HL-60/S4 treated with phorbol 12-myristate 13-acetate at 8.2 ng/mL for 4 days and 3 days (cell line): ENCODE results near the gene PAAF1.

ENCODE experiments used
- in situ Hi-C: fragments of 300-500 bp; cut with MboI; formaldehyde crosslinking; loops from 2 replicates; pipeline ENCODE4 v1.15.0; 2022; ENCODE audit warnings: low sequenced_read_pairs

The PAAF1 gene

DNA sequence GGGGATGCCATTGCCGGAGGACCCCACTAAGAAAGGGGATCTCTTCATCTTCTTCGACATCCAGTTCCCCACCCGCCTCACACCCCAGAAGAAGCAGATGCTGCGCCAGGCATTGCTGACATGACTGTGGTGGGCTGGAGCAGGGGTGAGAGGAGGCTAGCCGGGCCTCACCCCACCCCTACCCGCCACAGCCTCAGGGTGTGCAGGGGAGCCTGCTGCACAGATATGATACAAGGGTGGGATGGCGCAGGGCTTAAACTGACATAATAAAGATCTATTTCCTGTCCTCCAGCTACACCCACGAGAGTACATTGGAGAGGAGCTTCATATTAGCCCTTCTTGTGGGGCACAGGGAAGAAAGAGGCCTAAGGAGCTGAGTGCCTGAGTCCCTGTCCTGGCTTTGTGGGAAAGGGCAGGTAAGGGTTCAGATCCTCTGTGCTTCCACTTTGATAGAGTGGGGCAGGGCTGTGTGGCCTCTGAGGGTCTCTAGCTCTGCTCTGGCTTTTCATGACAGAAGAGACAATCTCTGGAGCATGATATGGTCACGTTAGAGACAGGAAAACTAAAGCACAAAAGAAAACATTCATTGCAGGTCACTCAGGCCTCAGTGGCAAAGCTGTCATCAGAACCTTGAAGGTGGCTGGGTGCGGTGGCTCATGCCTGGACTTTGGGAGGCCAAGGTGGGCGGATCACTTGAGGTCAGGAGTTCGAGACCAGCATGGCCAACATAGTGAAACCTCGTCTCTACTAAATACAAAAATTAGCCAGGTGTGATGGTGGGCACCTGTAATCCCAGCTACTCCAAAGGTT is 93.4 kb downstream of the PAAF1 start:
- in situ Hi-C loops = no loop called here

- in situ Hi-C loops = no loop called here
These were observed 94.4 kb downstream of the PAAF1 start for GRCh38 chr11:73971175-73971719.

DNA sequence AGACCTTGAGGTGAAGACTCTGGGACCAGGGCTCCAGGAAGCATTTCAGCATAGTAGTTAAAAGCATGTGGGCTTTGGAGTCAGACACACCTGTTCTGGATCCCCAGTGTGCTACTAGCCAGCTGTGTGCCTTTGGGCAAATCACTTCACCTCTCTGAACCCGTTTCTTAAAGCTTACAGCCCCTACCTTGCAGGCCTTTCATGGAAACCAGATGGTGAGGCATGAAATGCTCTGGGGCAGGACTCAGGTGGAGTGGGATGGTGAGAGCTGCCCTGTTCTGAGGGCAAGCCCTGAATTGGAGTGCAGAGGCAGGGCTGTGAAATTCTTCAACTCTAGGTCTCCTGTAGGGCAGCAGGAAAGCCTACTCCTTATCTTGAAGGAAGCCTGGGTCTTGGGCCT is 95.4 kb downstream of the PAAF1 start:
- in situ Hi-C loops = no loop called here

GRCh38 chr11:73972620-73973449 is 96.0 kb downstream of the PAAF1 start:
- in situ Hi-C loops = no loop called here

DNA sequence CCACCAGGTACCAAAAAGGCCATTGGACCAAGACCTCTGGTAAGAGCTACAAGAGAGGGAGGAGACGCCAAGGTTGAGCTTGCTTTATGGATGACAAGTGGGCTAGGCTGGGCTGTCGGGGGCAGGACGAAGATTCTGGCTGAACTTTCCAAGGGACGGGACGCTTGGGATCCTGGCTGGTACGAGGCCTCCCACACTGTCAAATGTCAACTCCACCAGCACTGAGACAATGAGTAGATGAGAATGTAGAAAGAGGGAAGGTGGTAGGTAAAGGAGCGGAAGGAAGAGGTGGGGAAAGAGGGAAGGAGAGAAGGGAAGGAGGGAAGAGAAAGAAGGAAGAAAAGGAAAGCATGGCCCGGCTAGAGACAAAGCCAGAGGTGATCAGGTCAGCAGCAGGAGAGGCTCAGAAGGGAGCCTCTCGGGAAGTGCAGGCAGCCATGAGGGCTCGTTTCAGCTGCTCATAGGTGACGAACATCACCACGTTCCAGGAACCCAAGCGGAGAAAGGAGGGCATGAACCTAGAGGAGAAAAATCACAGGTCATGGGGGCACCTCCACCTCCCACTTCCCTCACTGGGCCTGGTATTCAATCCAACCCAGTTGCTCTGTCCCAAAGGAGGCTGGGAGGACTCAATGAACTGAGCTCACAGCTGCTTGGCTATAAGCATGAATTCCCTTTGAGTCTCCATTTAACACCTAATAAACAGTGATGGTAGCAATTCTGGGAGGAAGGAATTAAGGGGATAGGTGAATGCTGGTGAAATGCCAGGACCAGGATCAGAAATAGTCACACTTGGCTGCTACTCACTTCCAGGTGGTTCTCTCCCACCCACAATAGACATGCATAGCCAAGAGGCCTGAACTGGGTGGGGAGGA is 98.0 kb downstream of the PAAF1 start:
- in situ Hi-C loops = no loop called here

DNA sequence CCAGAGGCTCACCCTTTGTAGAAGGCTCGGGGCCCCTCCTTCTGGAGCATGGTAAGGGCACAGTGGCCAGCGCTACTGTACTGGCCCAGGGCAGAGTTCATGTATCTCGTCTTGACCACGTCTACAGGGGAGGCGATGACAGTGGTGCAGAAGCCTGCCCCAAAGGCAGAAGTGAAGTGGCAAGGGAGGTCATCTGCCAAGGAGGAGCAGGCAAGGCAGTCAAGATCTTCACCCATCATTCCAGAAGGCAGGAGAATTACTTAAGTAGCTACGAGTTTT is 98.6 kb downstream of the PAAF1 start:
- in situ Hi-C loops = no loop called here

- in situ Hi-C loops = no loop called here
These were observed 99.8 kb downstream of the PAAF1 start for GRCh38 chr11:73976451-73977151.

DNA sequence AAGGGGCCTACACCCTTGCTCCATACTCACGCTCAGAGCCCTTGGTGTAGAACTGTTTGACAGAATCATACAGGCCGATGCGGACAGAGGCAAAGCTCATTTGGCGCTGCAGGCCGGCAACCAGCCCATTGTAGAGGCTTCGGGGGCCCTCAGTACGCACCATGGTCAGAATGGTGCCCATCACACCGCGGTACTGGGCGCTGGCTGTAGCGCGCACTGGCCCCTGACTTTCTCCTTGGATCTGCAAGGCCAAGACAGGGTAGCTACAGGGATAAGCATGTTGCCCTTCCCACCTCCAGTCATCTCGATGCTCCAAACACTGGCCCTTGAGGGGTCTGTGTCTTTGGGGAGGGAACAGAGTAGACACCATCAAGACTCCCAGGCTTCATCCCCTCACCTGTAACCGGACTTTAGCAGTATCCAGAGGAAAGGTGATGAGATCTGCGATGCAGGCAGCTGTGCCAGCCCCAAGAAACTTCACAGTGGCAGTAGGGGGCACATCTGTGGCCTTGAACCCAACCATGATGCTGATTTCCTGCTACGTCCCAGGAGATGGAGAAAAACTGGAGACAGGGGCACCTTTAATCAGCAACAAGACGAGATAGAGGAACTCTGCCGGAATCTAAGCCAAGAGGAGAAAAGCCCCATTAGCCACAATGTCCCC is 101.2 kb downstream of the PAAF1 start:
- in situ Hi-C loops = no loop called here

DNA sequence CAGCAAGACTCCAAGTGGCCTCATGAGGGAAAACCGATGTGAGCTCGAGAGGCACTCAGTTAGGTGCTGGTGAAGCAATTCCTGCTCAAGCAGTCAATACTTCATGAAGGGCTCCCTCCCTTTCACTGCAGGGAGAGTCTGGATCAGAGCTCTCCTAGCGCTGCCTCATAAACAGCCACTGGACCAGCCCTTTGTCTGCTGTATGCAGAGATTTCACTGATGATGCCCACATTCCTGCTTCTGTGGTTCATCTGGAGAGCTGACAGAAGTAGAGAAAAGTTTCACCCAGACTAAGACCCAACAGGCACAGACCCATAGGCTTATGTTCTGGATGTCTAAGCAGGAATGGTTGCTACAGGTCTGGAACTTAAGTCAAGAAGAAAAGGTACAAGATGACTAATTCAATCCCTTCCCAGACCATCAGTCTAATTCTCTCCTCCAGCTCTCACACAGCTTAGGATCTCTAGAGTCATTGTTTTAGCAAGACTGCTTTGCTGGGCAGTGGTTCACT is 101.8 kb downstream of the PAAF1 start:
- in situ Hi-C loops = no loop called here

DNA sequence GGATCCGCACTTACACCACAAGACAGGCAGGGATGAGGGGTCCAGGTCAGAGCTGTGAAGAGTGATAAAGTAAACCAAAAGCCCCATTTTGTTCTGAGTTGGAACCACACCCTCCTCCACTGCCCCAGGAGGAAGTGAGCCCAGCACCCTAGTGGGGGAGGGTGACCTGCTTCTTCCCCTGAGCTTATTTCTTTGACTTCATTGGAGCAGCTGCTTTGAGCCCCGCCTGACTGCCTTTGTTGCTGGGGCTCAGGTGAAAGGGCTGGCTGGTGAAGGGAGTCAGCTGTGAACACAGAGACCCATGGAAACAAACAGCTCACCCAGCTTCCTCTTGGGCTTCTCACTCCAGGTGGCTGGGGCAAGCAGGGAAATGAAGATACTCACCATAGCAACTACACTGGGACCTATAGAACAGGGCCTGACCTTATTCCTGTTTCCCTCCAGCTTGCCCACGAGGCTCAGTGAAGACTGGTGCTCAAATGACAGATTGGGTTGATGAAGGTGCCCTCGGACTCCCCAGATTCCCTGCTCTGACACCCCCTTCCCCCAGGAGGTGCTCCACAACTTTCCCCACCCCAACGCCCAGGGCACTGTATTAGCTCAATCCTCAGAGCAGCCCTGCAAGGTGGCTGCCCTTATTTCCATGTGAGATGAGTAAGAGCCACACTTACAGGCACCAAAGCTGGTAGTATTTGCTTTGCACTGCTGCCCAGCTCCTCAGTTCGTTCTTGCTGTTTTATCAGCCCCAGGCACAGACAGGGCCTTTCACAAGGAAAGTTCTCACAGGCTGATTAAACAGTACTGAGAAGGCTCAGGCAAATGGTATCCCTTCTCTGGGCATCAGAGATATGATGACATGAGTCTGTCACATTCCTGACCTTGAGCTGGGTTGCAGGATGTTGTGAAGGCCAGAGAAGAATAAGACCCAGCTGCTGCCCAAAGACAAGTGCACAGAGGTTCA is 103.5 kb downstream of the PAAF1 start:
- in situ Hi-C loops = no loop called here
